GM21737 (cell line): ENCODE results near the gene RASSF5.

Source experiments
- ATAC-seq: cut with Tn5 transposase; IDR thresholded peaks from one replicate; pipeline ENCODE4 v1.9.1; 2021; ENCODE audit warnings: mild to moderate bottlenecking, moderate library complexity; ENCODE audit not compliant: unreplicated experiment

RASSF5 gene

GRCh38 chr1:206496131-206496793 lies 11.1 kb upstream of the RASSF5 start:
- peak; percentile 52 for ATAC-seq

GRCh38 chr1:206497363-206497762 lies 10.0 kb upstream of the RASSF5 start:
- no peak for ATAC-seq

- no peak for ATAC-seq
Observed at GRCh38 chr1:206497774-206498173, 9.6 kb upstream of the RASSF5 start.

- no peak for ATAC-seq
Observed at GRCh38 chr1:206498685-206499084, 8.6 kb upstream of the RASSF5 start.

GRCh38 chr1:206500046-206500445 lies 7.3 kb upstream of the RASSF5 start:
- no peak for ATAC-seq

GRCh38 chr1:206501881-206502280 lies 5.5 kb upstream of the RASSF5 start:
- no peak for ATAC-seq

- no peak for ATAC-seq
Observed at GRCh38 chr1:206502403-206502802, 4.9 kb upstream of the RASSF5 start.

GRCh38 chr1:206502812-206503211 lies 4.5 kb upstream of the RASSF5 start:
- no peak for ATAC-seq

- peak; percentile 53 for ATAC-seq
Observed at GRCh38 chr1:206503591-206504362, 3.6 kb upstream of the RASSF5 start.

- no peak for ATAC-seq
Observed at GRCh38 chr1:206504363-206504713, 3.0 kb upstream of the RASSF5 start.

GRCh38 chr1:206505702-206506355 lies 1.5 kb upstream of the RASSF5 start:
- no peak for ATAC-seq

GRCh38 chr1:206506405-206507283 lies 687 bp upstream of the RASSF5 start:
- no peak for ATAC-seq

GRCh38 chr1:206508130-206508889 lies 979 bp downstream of the RASSF5 start:
- no peak for ATAC-seq

- no peak for ATAC-seq
Observed at GRCh38 chr1:206508956-206509355, 1.6 kb downstream of the RASSF5 start.

GRCh38 chr1:206509612-206510257 lies 2.4 kb downstream of the RASSF5 start:
- no peak for ATAC-seq

- ATAC-seq, result no peak
Observed at GRCh38 chr1:206510371-206510770, 3.0 kb downstream of the RASSF5 start.

GRCh38 chr1:206511362-206512057 lies 4.2 kb downstream of the RASSF5 start:
- no peak for ATAC-seq

- no peak for ATAC-seq
Observed at GRCh38 chr1:206512058-206512850, 4.9 kb downstream of the RASSF5 start.

- ATAC-seq, result no peak
Observed at GRCh38 chr1:206512851-206513180, 5.5 kb downstream of the RASSF5 start.
